SK-N-SH (cell line): ENCODE results near the gene TTC7B. TPM values are rescaled to one million over a fixed set of nuclear protein-coding genes. Genes with fewer than 3 reads are reported as not detected.

ENCODE experiments used
- CTCF ChIA-PET: fragments of 300-600, 350-600 bp; formaldehyde crosslinking; extraction: SDS; loops from one replicate; lab custom pipeline; 2021; lab: Yijun Ruan, JAX
- POLR2A ChIA-PET: fragments of 350-600 bp; sonication (Branson Sonifier 250); formaldehyde crosslinking; extraction: SDS; loops from one replicate; lab custom pipeline; 2020; ENCODE audit warnings: antibody characterized with exemption, inconsistent platforms; lab: Yijun Ruan, JAX
- DNase-seq: peaks from one replicate; pipeline ENCODE4 v3.0.0; 2012
- H2AFZ ChIP-seq: fragments of 200-600 bp; sonication (generic); 2 replicates; pipeline ENCODE4 v1.8.1; 2016; ENCODE audit warnings: antibody characterized with exemption, mild to moderate bottlenecking, low read depth
- H3F3A ChIP-seq: fragments of 200-600 bp; sonication (generic); replicated peaks from 2 replicates; pipeline ENCODE3; 2016; ENCODE audit warnings: antibody characterized with exemption, mild to moderate bottlenecking; ENCODE audit not compliant: insufficient read depth
- H3K27ac ChIP-seq, 2 experiments: fragments of 200-500 bp in 1 of 2; fragments of 200-600 bp in 1 of 2; sonication (Bioruptor generic) in 1 of 2; sonication (generic), shearing (Covaris generic) in 1 of 2; 2 replicates each; pipeline versions ENCODE4 v1.5.1 to v1.6.1; 2014 to 2016; ENCODE audit warnings: low read depth in 2 of 2, inconsistent platforms in 1 of 2, low read length in 1 of 2, mild to moderate bottlenecking in 1 of 2, mixed read lengths in 1 of 2
- H3K27me3 ChIP-seq: fragments of 200-600 bp; sonication (generic), shearing (Covaris generic); 2 replicates; pipeline ENCODE4 v1.6.1; 2016; ENCODE audit warnings: mixed run types; ENCODE audit not compliant: insufficient read depth
- H3K36me3 ChIP-seq, 2 experiments: fragments of 200-500 bp in 1 of 2; fragments of 200-600 bp in 1 of 2; sonication (Bioruptor generic) in 1 of 2; sonication (generic) in 1 of 2; replicated peaks in 1 of 2; 2 replicates each; pipeline versions ENCODE3 to v1.5.1; 2014 to 2016; ENCODE audit warnings: low read length in 1 of 2, mild to moderate bottlenecking in 1 of 2; ENCODE audit not compliant: insufficient read depth in 2 of 2, control insufficient read depth in 1 of 2
- H3K4me1 ChIP-seq, 2 experiments: fragments of 200-500 bp in 1 of 2; fragments of 200-600 bp in 1 of 2; sonication (Bioruptor generic) in 1 of 2; sonication (generic), shearing (Covaris generic) in 1 of 2; 2 replicates each; pipeline versions ENCODE4 v1.5.1 to v1.6.1; 2014 to 2016; ENCODE audit warnings: low read depth in 1 of 2, low read length in 1 of 2, mixed run types in 1 of 2; ENCODE audit not compliant: insufficient read depth in 2 of 2, control insufficient read depth in 1 of 2
- H3K4me2 ChIP-seq: fragments of 200-600 bp; sonication (generic), shearing (Covaris generic); 2 replicates; pipeline ENCODE4 v1.6.1; 2017; ENCODE audit warnings: mixed run types
- H3K4me3 ChIP-seq, 2 experiments: fragments of 200-500 bp in 1 of 2; fragments of 200-600 bp in 1 of 2; sonication (Bioruptor generic) in 1 of 2; sonication (generic), shearing (Covaris generic) in 1 of 2; 2 replicates each; pipeline versions ENCODE4 v1.5.1 to v1.8.1; 2014 to 2016; ENCODE audit warnings: low read depth in 2 of 2, inconsistent platforms in 1 of 2, low read length in 1 of 2, mild to moderate bottlenecking in 1 of 2, mixed read lengths in 1 of 2, moderate library complexity in 1 of 2
- H3K79me2 ChIP-seq: fragments of 200-600 bp; sonication (generic); 2 replicates; pipeline ENCODE4 v1.8.1; 2017; ENCODE audit warnings: mild to moderate bottlenecking; ENCODE audit not compliant: insufficient read depth
- H3K9ac ChIP-seq: fragments of 200-600 bp; sonication (generic); 2 replicates; pipeline ENCODE4 v1.6.1; 2017; ENCODE audit warnings: mixed run types
- H3K9me2 ChIP-seq: fragments of 200-600 bp; sonication (generic); 2 replicates; pipeline ENCODE4 v1.6.1; 2017; ENCODE audit warnings: mixed run types
- H3K9me3 ChIP-seq: fragments of 200-600 bp; sonication (generic); 2 replicates; pipeline ENCODE4 v1.6.1; 2017; ENCODE audit warnings: mixed run types, mild to moderate bottlenecking, moderate library complexity
- H4K20me1 ChIP-seq: fragments of 200-600 bp; sonication (generic); 2 replicates; pipeline ENCODE4 v1.6.1; 2017; ENCODE audit warnings: mild to moderate bottlenecking, mixed run types; ENCODE audit not compliant: insufficient read depth
- FOXJ3 ChIP-seq: sonication (generic); formaldehyde crosslinking; IDR thresholded peaks from 2 replicates; pipeline ENCODE4 v1.5.1; 2020; ENCODE audit warnings: mild to moderate bottlenecking, missing genetic modification reagents
- GATA2 ChIP-seq: sonication (generic); formaldehyde crosslinking; IDR thresholded peaks from 2 replicates; pipeline ENCODE4 v1.5.0; 2020; ENCODE audit warnings: mild to moderate bottlenecking, missing genetic modification reagents
- MEF2A ChIP-seq: IDR thresholded peaks from 2 replicates; pipeline ENCODE4 v1.4.0; 2012; ENCODE audit warnings: low read depth, borderline replicate concordance
- MXI1 ChIP-seq: IDR thresholded peaks from 2 replicates; pipeline ENCODE4 v1.6.1; 2012; ENCODE audit warnings: mild to moderate bottlenecking, low read depth, low read length, improper control_type of control experiment
- NFIC ChIP-seq: IDR thresholded peaks from 2 replicates; pipeline ENCODE4 v1.4.0; 2012; ENCODE audit warnings: borderline replicate concordance
- NRF1 ChIP-seq: IDR thresholded peaks from 2 replicates; pipeline ENCODE4 v1.6.1; 2012; ENCODE audit warnings: low read depth, mild to moderate bottlenecking, low read length
- RAD21 ChIP-seq: IDR thresholded peaks from 2 replicates; pipeline ENCODE4 v1.6.1; 2012; ENCODE audit warnings: mild to moderate bottlenecking, low read length
- RXRA ChIP-seq: IDR thresholded peaks from 2 replicates; pipeline ENCODE4 v1.4.0; 2012; ENCODE audit warnings: low read depth, mild to moderate bottlenecking, borderline replicate concordance
- SIN3A ChIP-seq: IDR thresholded peaks from 2 replicates; pipeline ENCODE4 v1.6.1; 2012; ENCODE audit warnings: low read depth, mild to moderate bottlenecking, low read length, moderate library complexity, borderline replicate concordance
- TAF1 ChIP-seq: IDR thresholded peaks from 2 replicates; pipeline ENCODE4 v1.6.1; 2012; ENCODE audit warnings: low read depth, mild to moderate bottlenecking, low read length, moderate library complexity, borderline replicate concordance
- ZBTB33 ChIP-seq: IDR thresholded peaks from 2 replicates; pipeline ENCODE4 v1.4.0; 2012; ENCODE audit warnings: low read depth, borderline replicate concordance
- WGBS: methylation state at CpG from one replicate; pipeline ENCODE4 v1.1.6; 2017; ENCODE audit warnings: low lambda C conversion rate; 5-methylcytosine and 5-hydroxymethylcytosine counted together
- polyA plus RNA-seq, 3 experiments: library from polyadenylated mRNA; depleted of rRNA; stranded (reverse); fragments of >200 nt; gene quantifications; 2 replicates each; pipeline ENCODE4 v1.2.3, GENCODE V29; 2012
- TF ChIP-seq, protein P1 (sequence below): fragments of 150-350 bp; IDR thresholded peaks from 2 replicates; pipeline ENCODE4 v1.6.1; 2016; ENCODE audit warnings: mild to moderate bottlenecking, low read depth, low read length
- TF ChIP-seq, protein P2 (sequence below): fragments of 200-600 bp; sonication (generic); IDR thresholded peaks from 2 replicates; pipeline ENCODE4 v1.6.1; 2017; ENCODE audit warnings: antibody characterized with exemption, mild to moderate bottlenecking, moderate library complexity
- TF ChIP-seq, protein P3 (sequence below): IDR thresholded peaks from 2 replicates; pipeline ENCODE4 v1.4.0; 2012; ENCODE audit warnings: low read depth, borderline replicate concordance

Gene TTC7B
- polyA plus RNA-seq, 1 of the 3 experiments (the other 2 are of a cell fraction): 43.1 TPM

- no peaks in the 10 kb centered on the region for H3K9me3 ChIP-seq
- H3K9ac ChIP-seq: no peak overlapping the region
- no peaks in the 10 kb centered on the region for H3K9me2 ChIP-seq
- no peaks in the 10 kb centered on the region for H3F3A ChIP-seq
- no peaks in the 10 kb centered on the region for H4K20me1 ChIP-seq
- no peak overlapping the region for H2AFZ ChIP-seq
- H3K36me3 ChIP-seq: no peaks in the 10 kb centered on the region
- DNase-seq: no peak
- H3K79me2 ChIP-seq: no peaks in the 10 kb centered on the region
- TF ChIP-seq TAF1: no peak
- no peak for TF ChIP-seq RAD21
- TF ChIP-seq NRF1: no peak
- TF ChIP-seq, protein P1, sequence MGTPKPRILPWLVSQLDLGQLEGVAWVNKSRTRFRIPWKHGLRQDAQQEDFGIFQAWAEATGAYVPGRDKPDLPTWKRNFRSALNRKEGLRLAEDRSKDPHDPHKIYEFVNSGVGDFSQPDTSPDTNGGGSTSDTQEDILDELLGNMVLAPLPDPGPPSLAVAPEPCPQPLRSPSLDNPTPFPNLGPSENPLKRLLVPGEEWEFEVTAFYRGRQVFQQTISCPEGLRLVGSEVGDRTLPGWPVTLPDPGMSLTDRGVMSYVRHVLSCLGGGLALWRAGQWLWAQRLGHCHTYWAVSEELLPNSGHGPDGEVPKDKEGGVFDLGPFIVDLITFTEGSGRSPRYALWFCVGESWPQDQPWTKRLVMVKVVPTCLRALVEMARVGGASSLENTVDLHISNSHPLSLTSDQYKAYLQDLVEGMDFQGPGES: no peak
- TF ChIP-seq, protein P2, sequence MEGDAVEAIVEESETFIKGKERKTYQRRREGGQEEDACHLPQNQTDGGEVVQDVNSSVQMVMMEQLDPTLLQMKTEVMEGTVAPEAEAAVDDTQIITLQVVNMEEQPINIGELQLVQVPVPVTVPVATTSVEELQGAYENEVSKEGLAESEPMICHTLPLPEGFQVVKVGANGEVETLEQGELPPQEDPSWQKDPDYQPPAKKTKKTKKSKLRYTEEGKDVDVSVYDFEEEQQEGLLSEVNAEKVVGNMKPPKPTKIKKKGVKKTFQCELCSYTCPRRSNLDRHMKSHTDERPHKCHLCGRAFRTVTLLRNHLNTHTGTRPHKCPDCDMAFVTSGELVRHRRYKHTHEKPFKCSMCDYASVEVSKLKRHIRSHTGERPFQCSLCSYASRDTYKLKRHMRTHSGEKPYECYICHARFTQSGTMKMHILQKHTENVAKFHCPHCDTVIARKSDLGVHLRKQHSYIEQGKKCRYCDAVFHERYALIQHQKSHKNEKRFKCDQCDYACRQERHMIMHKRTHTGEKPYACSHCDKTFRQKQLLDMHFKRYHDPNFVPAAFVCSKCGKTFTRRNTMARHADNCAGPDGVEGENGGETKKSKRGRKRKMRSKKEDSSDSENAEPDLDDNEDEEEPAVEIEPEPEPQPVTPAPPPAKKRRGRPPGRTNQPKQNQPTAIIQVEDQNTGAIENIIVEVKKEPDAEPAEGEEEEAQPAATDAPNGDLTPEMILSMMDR: no peak
- TF ChIP-seq ZBTB33: no peak
- no peak for TF ChIP-seq NFIC
- TF ChIP-seq, protein P3, sequence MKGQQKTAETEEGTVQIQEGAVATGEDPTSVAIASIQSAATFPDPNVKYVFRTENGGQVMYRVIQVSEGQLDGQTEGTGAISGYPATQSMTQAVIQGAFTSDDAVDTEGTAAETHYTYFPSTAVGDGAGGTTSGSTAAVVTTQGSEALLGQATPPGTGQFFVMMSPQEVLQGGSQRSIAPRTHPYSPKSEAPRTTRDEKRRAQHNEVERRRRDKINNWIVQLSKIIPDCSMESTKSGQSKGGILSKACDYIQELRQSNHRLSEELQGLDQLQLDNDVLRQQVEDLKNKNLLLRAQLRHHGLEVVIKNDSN: no peak
- TF ChIP-seq SIN3A: no peak
- TF ChIP-seq GATA2 (CRISPR knock-in tag): no peak
- no peak for TF ChIP-seq FOXJ3
- no peak for TF ChIP-seq MEF2A
- no peak for TF ChIP-seq RXRA
- TF ChIP-seq MXI1: no peak
- no peak overlapping the region for H3K27ac ChIP-seq
- ChIA-PET POLR2A (no interaction called here), CTCF (interaction anchor here (0.7 kb wide), 1 partner anchor 11 kb away, joined by 3 read pairs; no protein-coding TSS in a partner anchor)
- H3K4me1 ChIP-seq: peaks cover 0 to 27% of the 10 kb centered on the region in 2 experiments; a peak in 1 of 4 replicates
- H3K4me2 ChIP-seq: no peak overlapping the region
- H3K4me3 ChIP-seq: no peak overlapping the region
- no peaks in the 10 kb centered on the region for H3K27me3 ChIP-seq
- WGBS: 91% methylated on average over 8 of the region's 9 CpGs
Measured at GRCh38 chr14:90508036-90508435, 308.2 kb downstream of the TTC7B start.
